IMR-90 (cell line): Measurements from ENCODE around the gene PALM2AKAP2. TPM values are rescaled to one million over a fixed set of nuclear protein-coding genes. Genes with fewer than 3 reads are reported as not detected.

Experiments used
- ATAC-seq: fragments of 200-7000 bp; cut with Tn5 transposase; 2 replicates; pipeline ENCODE4 v1.9.1; 2020; ENCODE audit warnings: low read depth, mild to moderate bottlenecking, moderate library complexity
- BruUV-seq: library from RNA; stranded (reverse); fragments of 400-500 nt; replicated peaks from 2 replicates; lab custom pipeline; 2021; lab: Mats Ljungman, UMichigan
- CTCF ChIA-PET: fragments of 300-600 bp; formaldehyde crosslinking; extraction: SDS; loops from one replicate; lab custom pipeline; 2021; ENCODE audit warnings: antibody characterized with exemption; lab: Yijun Ruan, JAX
- POLR2A ChIA-PET: fragments of 300-600 bp; sonication (Branson Sonifier 250); formaldehyde crosslinking; loops from one replicate; lab custom pipeline; 2022; ENCODE audit warnings: antibody characterized with exemption; ENCODE audit not compliant: unreplicated experiment; lab: Charles Lee
- DNase-seq: peaks from one replicate; pipeline ENCODE4 v3.0.0; 2013
- H2AFZ ChIP-seq: replicated peaks from 2 replicates; pipeline ENCODE3; 2013; ENCODE audit warnings: low read length, mild to moderate bottlenecking; ENCODE audit not compliant: poor library complexity
- H2AK5ac ChIP-seq: 2 replicates; pipeline ENCODE4 v1.6.1; 2013; ENCODE audit warnings: low read depth, low read length, inconsistent platforms
- H2AK9ac ChIP-seq: replicated peaks from 2 replicates; pipeline ENCODE3; 2013; ENCODE audit warnings: mild to moderate bottlenecking, low read depth, low read length, moderate library complexity; ENCODE audit not compliant: poor library complexity
- H2BK120ac ChIP-seq: 2 replicates; pipeline ENCODE4 v1.6.1; 2013; ENCODE audit warnings: low read depth, low read length, inconsistent platforms
- H2BK15ac ChIP-seq: 3 replicates; pipeline ENCODE4 v1.6.1; 2013; ENCODE audit warnings: low read depth, low read length, inconsistent platforms
- H2BK20ac ChIP-seq: 2 replicates; pipeline ENCODE4 v1.6.1; 2013; ENCODE audit warnings: low read depth, mild to moderate bottlenecking, inconsistent platforms, low read length, moderate library complexity
- H2BK5ac ChIP-seq: 2 replicates; pipeline ENCODE4 v1.6.1; 2013; ENCODE audit warnings: mild to moderate bottlenecking, low read depth, low read length, inconsistent platforms; ENCODE audit not compliant: poor library complexity, severe bottlenecking
- H3K14ac ChIP-seq: replicated peaks from 2 replicates; pipeline ENCODE4 v1.6.1; 2013; ENCODE audit warnings: low read depth, low read length, inconsistent platforms
- H3K18ac ChIP-seq: 2 replicates; pipeline ENCODE4 v1.6.1; 2013; ENCODE audit warnings: low read depth, low read length, control low read depth
- H3K23ac ChIP-seq: 2 replicates; pipeline ENCODE4 v1.6.1; 2013; ENCODE audit warnings: low read depth, low read length, inconsistent platforms
- H3K27ac ChIP-seq: 2 replicates; pipeline ENCODE4 v1.5.1; 2013; ENCODE audit warnings: mild to moderate bottlenecking, control low read depth, low read length; ENCODE audit not compliant: insufficient read depth
- H3K27me3 ChIP-seq: 2 replicates; pipeline ENCODE4 v1.6.1; 2013; ENCODE audit warnings: low read length; ENCODE audit not compliant: control insufficient read depth, insufficient read depth
- H3K36me3 ChIP-seq: 2 replicates; pipeline ENCODE4 v1.6.1; 2013; ENCODE audit warnings: low read length, mixed read lengths; ENCODE audit not compliant: control insufficient read depth, insufficient read depth
- H3K4ac ChIP-seq: 2 replicates; pipeline ENCODE4 v1.6.1; 2013; ENCODE audit warnings: low read depth, low read length, inconsistent platforms
- H3K4me1 ChIP-seq: 2 replicates; pipeline ENCODE4 v1.6.1; 2013; ENCODE audit warnings: low read length, mixed read lengths; ENCODE audit not compliant: control insufficient read depth, insufficient read depth
- H3K4me2 ChIP-seq: 2 replicates; pipeline ENCODE4 v1.6.1; 2013; ENCODE audit warnings: low read depth, mild to moderate bottlenecking, control low read depth, low read length, moderate library complexity
- H3K4me3 ChIP-seq: 2 replicates; pipeline ENCODE4 v1.5.1; 2013; ENCODE audit warnings: low read depth, mild to moderate bottlenecking, control low read depth, low read length, moderate library complexity; ENCODE audit not compliant: insufficient read depth
- H3K56ac ChIP-seq: 2 replicates; pipeline ENCODE4 v1.6.1; 2013; ENCODE audit warnings: low read length, inconsistent platforms; ENCODE audit not compliant: insufficient read depth; ENCODE audit errors: extremely low read depth
- H3K79me1 ChIP-seq, 2 experiments: 2 replicates each; pipeline ENCODE4 v1.6.1; 2013; ENCODE audit warnings: low read length in 2 of 2, inconsistent platforms in 1 of 2, low read depth in 1 of 2
- H3K9ac ChIP-seq: 2 replicates; pipeline ENCODE4 v1.6.1; 2013; ENCODE audit warnings: low read depth, low read length, control low read depth
- H3K9me1 ChIP-seq: 2 replicates; pipeline ENCODE4 v1.6.1; 2013; ENCODE audit warnings: low read length, inconsistent platforms; ENCODE audit not compliant: insufficient read depth
- H3K9me3 ChIP-seq: 2 replicates; pipeline ENCODE4 v1.6.1; 2013; ENCODE audit warnings: low read length; ENCODE audit not compliant: control insufficient read depth, insufficient read depth
- H4K20me1 ChIP-seq: 2 replicates; pipeline ENCODE4 v1.6.1; 2013; ENCODE audit warnings: low read length, inconsistent platforms; ENCODE audit not compliant: insufficient read depth
- H4K5ac ChIP-seq: 2 replicates; pipeline ENCODE4 v1.6.1; 2013; ENCODE audit warnings: mild to moderate bottlenecking, low read depth, low read length, control low read depth
- H4K8ac ChIP-seq, 2 experiments: 2 replicates each; pipeline ENCODE4 v1.6.1; 2013; ENCODE audit warnings: low read depth in 2 of 2, low read length in 2 of 2, control low read depth in 1 of 2, inconsistent platforms in 1 of 2
- H4K91ac ChIP-seq: 2 replicates; pipeline ENCODE4 v1.6.1; 2013; ENCODE audit warnings: low read depth, low read length, inconsistent platforms; ENCODE audit not compliant: insufficient read depth
- BHLHE40 ChIP-seq: fragments of 150-350 bp; IDR thresholded peaks from 2 replicates; pipeline ENCODE4 v1.6.1; 2016; ENCODE audit warnings: mild to moderate bottlenecking, low read depth, low read length
- CHD1 ChIP-seq: IDR thresholded peaks from 2 replicates; pipeline ENCODE4 v1.6.1; 2012; ENCODE audit warnings: low read depth, low read length, improper control_type of control experiment
- FOS ChIP-seq: fragments of 150-350 bp; IDR thresholded peaks from 2 replicates; pipeline ENCODE4 v1.6.1; 2016; ENCODE audit warnings: low read depth, low read length
- MAFK ChIP-seq: IDR thresholded peaks from 2 replicates; pipeline ENCODE4 v1.6.1; 2012; ENCODE audit warnings: low read depth, low read length, improper control_type of control experiment
- MAZ ChIP-seq: IDR thresholded peaks from 2 replicates; pipeline ENCODE4 v1.6.1; 2012; ENCODE audit warnings: low read depth, mild to moderate bottlenecking, low read length, improper control_type of control experiment, moderate library complexity, borderline replicate concordance
- WGBS, 2 experiments: methylation state at CpG; one replicate each; pipeline versions ENCODE4 v1.1.5 to v1.1.7; 2013; ENCODE audit warnings: missing lambda C conversion rate in 2 of 2; ENCODE audit not compliant: insufficient read length in 1 of 2; ENCODE audit errors: extremely low coverage in 2 of 2; 5-methylcytosine and 5-hydroxymethylcytosine counted together
- dilution Hi-C: fragments of 300-500 bp; cut with HindIII; formaldehyde crosslinking; loops from one replicate; pipeline ENCODE4 v1.14.3; 2018; ENCODE audit warnings: low sequenced_read_pairs; ENCODE audit not compliant: unreplicated experiment
- in situ Hi-C: fragments of 300-500 bp; cut with MboI; formaldehyde crosslinking; loops from 3 replicates; pipeline ENCODE4 v1.14.3; 2019; ENCODE audit warnings: low sequenced_read_pairs, inconsistent platforms, mixed read lengths
- intact Hi-C: fragments of 100-400 bp; cut with micrococcal nuclease; formaldehyde crosslinking; loops from 2 replicates; pipeline ENCODE4 v1.10.0; 2022
- polyA plus RNA-seq, 3 experiments: library from polyadenylated mRNA; depleted of rRNA; stranded (reverse); fragments of >200 nt; gene quantifications; 2 replicates each; pipeline ENCODE4 v1.2.3, GENCODE V29; 2012; ENCODE audit warnings: low replicate concordance in 1 of 3
- total RNA-seq: library from RNA; depleted of rRNA; stranded (reverse); fragments of >200 nt; gene quantifications from 2 replicates; pipeline ENCODE4 v1.2.3, GENCODE V29; 2012

The PALM2AKAP2 gene
- total and polyA plus RNA-seq, 2 of the 4 experiments (the other 2 are of a cell fraction) = 3.2 to 14.2 TPM

GRCh38 chr9:109811876-109812275, 31.9 kb downstream of the PALM2AKAP2 start:
- dilution Hi-C loops (no loop called here), intact Hi-C loops (no loop called here), in situ Hi-C loops (no loop called here)
- Histone ChIP-seq H4K91ac (no peak overlapping the region), H4K20me1 (no peaks in the 10 kb centered on the region), H2BK120ac (no peak overlapping the region), H2AK9ac (no peak overlapping the region), H3K4ac (peak overlapping the region; percentile 13; the same call in 1 of the 2 replicates), H3K9ac (no peak overlapping the region), H3K4me1 (peaks cover 13% of the 10 kb centered on the region), H3K9me3 (no peaks in the 10 kb centered on the region), H3K27me3 (no peaks in the 10 kb centered on the region), H3K14ac (peak overlapping the region; percentile 18; the same call in 1 of the 2 replicates), H3K4me2 (no peak overlapping the region), H2BK20ac (no peak overlapping the region), H3K23ac (0 out of 2 replicates have a peak overlapping the region, but pooled peaks have one; percentile 19), H4K8ac (no peak overlapping the region), H3K56ac (no peak overlapping the region), H3K79me1 (peaks cover 26 to 73% of the 10 kb centered on the region in 2 experiments), H2BK5ac (no peak overlapping the region), H4K5ac (no peak overlapping the region), H3K4me3 (no peak overlapping the region), H3K27ac (no peak overlapping the region), H3K18ac (no peak overlapping the region), H3K9me1 (peaks cover 31% of the 10 kb centered on the region), H2AK5ac (no peak overlapping the region), H3K36me3 (peaks cover 1% of the 10 kb centered on the region; the same call in 1 of the 2 replicates), H2AFZ (no peak overlapping the region), H2BK15ac (no peak overlapping the region)
- WGBS, 2 experiments = 88% methylated on average over 1 of the region's 1 CpG; no CpG with 5 or more reads in 1 of the 2 experiments
- DNase-seq = no peak
- BruUV-seq = no TSS peak
- ChIA-PET POLR2A (no interaction called here), CTCF (no interaction called here)
- ATAC-seq = no peak
- TF ChIP-seq MAFK (no peak), FOS (no peak), MAZ (no peak), CHD1 (no peak), BHLHE40 (no peak)
